ENCODE data around the gene PSAPL1.

GRCh38 chr4:7477695-7478094 is 43.0 kb upstream of the PSAPL1 start:
- no peak for TF ChIP-seq EZH2 (IDR thresholded peaks at IDR 0.05; ENCODE audit: borderline replicate concordance, low read depth, low read length, severe bottlenecking)
- no peak for TF ChIP-seq CTCF (IDR thresholded peaks at IDR 0.05; ENCODE audit: borderline replicate concordance, extremely low read depth, low read length, poor library complexity, severe bottlenecking)
